Activated naive CD8-positive, alpha-beta T cell (primary cell): ENCODE data around the gene ADAM33.

Source experiments
- H3K27ac Mint-ChIP-seq: one replicate; pipeline ENCODE4 v1.8.0; 2021; ENCODE audit warnings: mixed read lengths
- H3K27me3 Mint-ChIP-seq: one replicate; pipeline ENCODE4 v1.8.0; 2021; ENCODE audit warnings: mixed read lengths
- H3K36me3 Mint-ChIP-seq: one replicate; pipeline ENCODE4 v1.8.0; 2021; ENCODE audit warnings: mixed read lengths
- H3K4me1 Mint-ChIP-seq: one replicate; pipeline ENCODE4 v1.8.0; 2021; ENCODE audit warnings: low read depth, mixed read lengths
- H3K4me3 Mint-ChIP-seq: one replicate; pipeline ENCODE4 v1.8.0; 2021; ENCODE audit warnings: mild to moderate bottlenecking, mixed read lengths
- H3K9me3 Mint-ChIP-seq: one replicate; pipeline ENCODE4 v1.8.0; 2021; ENCODE audit warnings: low read depth, mixed read lengths

Gene ADAM33

GRCh38 chr20:3670511-3670910 lies 11.3 kb downstream of the ADAM33 start:
- no peaks in the 10 kb centered on the region for H3K36me3 Mint-ChIP-seq
- H3K27me3 Mint-ChIP-seq = peaks cover 30% of the 10 kb centered on the region
- H3K27ac Mint-ChIP-seq = no peak overlapping the region
- H3K9me3 Mint-ChIP-seq = no peaks in the 10 kb centered on the region
- no peak overlapping the region for H3K4me3 Mint-ChIP-seq
- peaks cover 20% of the 10 kb centered on the region for H3K4me1 Mint-ChIP-seq

- Mint-ChIP-seq H3K36me3 (no peaks in the 10 kb centered on the region), H3K9me3 (no peaks in the 10 kb centered on the region), H3K4me1 (peaks cover 27% of the 10 kb centered on the region), H3K4me3 (no peak overlapping the region), H3K27ac (no peak overlapping the region), H3K27me3 (peaks cover 24% of the 10 kb centered on the region)
Observed at GRCh38 chr20:3669710-3670367, 12.0 kb downstream of the ADAM33 start.

GRCh38 chr20:3667434-3668037 lies 14.3 kb downstream of the ADAM33 start:
- H3K27me3 Mint-ChIP-seq = peaks cover 17% of the 10 kb centered on the region

GRCh38 chr20:3663858-3664257 lies 18.0 kb downstream of the ADAM33 start:
- Mint-ChIP-seq H3K4me1 (peaks cover 26% of the 10 kb centered on the region), H3K36me3 (no peaks in the 10 kb centered on the region), H3K27me3 (peaks cover 15% of the 10 kb centered on the region), H3K27ac (no peak overlapping the region), H3K9me3 (no peaks in the 10 kb centered on the region), H3K4me3 (no peak overlapping the region)

More at GRCh38 chr20:3667434-3668037, 14.3 kb downstream of the ADAM33 start:
- no peak overlapping the region for H3K4me3 Mint-ChIP-seq
- no peak overlapping the region for H3K27ac Mint-ChIP-seq
- no peaks in the 10 kb centered on the region for H3K9me3 Mint-ChIP-seq
- H3K36me3 Mint-ChIP-seq = no peaks in the 10 kb centered on the region
- H3K4me1 Mint-ChIP-seq = peaks cover 26% of the 10 kb centered on the region

- H3K4me3 Mint-ChIP-seq = no peak within 1 kb of the TSS
- peaks cover 26% of the 10 kb centered on the region for H3K4me1 Mint-ChIP-seq
- peaks cover 17% of the 10 kb centered on the region for H3K27me3 Mint-ChIP-seq
- H3K9me3 Mint-ChIP-seq = no peaks in the 10 kb centered on the region
- no peak within 1 kb of the TSS for H3K27ac Mint-ChIP-seq
- H3K36me3 Mint-ChIP-seq = no peaks in the 10 kb centered on the region
Observed at GRCh38 chr20:3663031-3663701, 18.6 kb downstream of the ADAM33 start, which contains the start of gene GFRA4. Gene GFRA4 (minus strand): TSS chr20:3663399. CDS start chr20:3663399, 0 bp downstream.

- Mint-ChIP-seq H3K27ac (no peak overlapping the region), H3K36me3 (no peaks in the 10 kb centered on the region), H3K4me3 (no peak overlapping the region), H3K4me1 (peaks cover 22% of the 10 kb centered on the region), H3K9me3 (no peaks in the 10 kb centered on the region), H3K27me3 (peaks cover 17% of the 10 kb centered on the region)
Observed at GRCh38 chr20:3661814-3662665, 19.8 kb downstream of the ADAM33 start.

- Mint-ChIP-seq H3K36me3 (no peaks in the 10 kb centered on the region), H3K27me3 (peaks cover 17% of the 10 kb centered on the region), H3K4me3 (no peak overlapping the region), H3K9me3 (no peaks in the 10 kb centered on the region), H3K27ac (no peak overlapping the region), H3K4me1 (peaks cover 17% of the 10 kb centered on the region)
Observed at GRCh38 chr20:3661060-3661813, 20.6 kb downstream of the ADAM33 start.

- no peak overlapping the region for H3K4me3 Mint-ChIP-seq
- H3K36me3 Mint-ChIP-seq = no peaks in the 10 kb centered on the region
- no peaks in the 10 kb centered on the region for H3K9me3 Mint-ChIP-seq
- peaks cover 17% of the 10 kb centered on the region for H3K27me3 Mint-ChIP-seq
- peaks cover 9% of the 10 kb centered on the region for H3K4me1 Mint-ChIP-seq
- H3K27ac Mint-ChIP-seq = no peak overlapping the region
Observed at GRCh38 chr20:3660262-3661059, 21.3 kb downstream of the ADAM33 start.

GRCh38 chr20:3659492-3660261 lies 22.1 kb downstream of the ADAM33 start:
- no peaks in the 10 kb centered on the region for H3K36me3 Mint-ChIP-seq

GRCh38 chr20:3658716-3659491 lies 22.9 kb downstream of the ADAM33 start:
- Mint-ChIP-seq H3K9me3 (peaks cover under 1% of the 10 kb centered on the region), H3K27ac (no peak overlapping the region), H3K36me3 (no peaks in the 10 kb centered on the region), H3K4me3 (no peak overlapping the region), H3K27me3 (peaks cover 17% of the 10 kb centered on the region), H3K4me1 (peaks cover 2% of the 10 kb centered on the region)

More at GRCh38 chr20:3659492-3660261, 22.1 kb downstream of the ADAM33 start:
- Mint-ChIP-seq H3K27ac (no peak overlapping the region), H3K27me3 (peaks cover 17% of the 10 kb centered on the region), H3K4me3 (no peak overlapping the region), H3K9me3 (no peaks in the 10 kb centered on the region), H3K4me1 (peaks cover 2% of the 10 kb centered on the region)

- Mint-ChIP-seq H3K27ac (no peak overlapping the region), H3K9me3 (peaks cover 4% of the 10 kb centered on the region), H3K4me1 (peaks cover 2% of the 10 kb centered on the region), H3K27me3 (peaks cover 17% of the 10 kb centered on the region), H3K36me3 (no peaks in the 10 kb centered on the region), H3K4me3 (no peak overlapping the region)
Observed at GRCh38 chr20:3658019-3658715, 23.6 kb downstream of the ADAM33 start.

GRCh38 chr20:3655131-3655405 lies 26.7 kb downstream of the ADAM33 start:
- Mint-ChIP-seq H3K27ac (no peak overlapping the region), H3K4me3 (no peak overlapping the region), H3K9me3 (peaks cover 4% of the 10 kb centered on the region), H3K4me1 (peaks cover 1% of the 10 kb centered on the region), H3K36me3 (peaks cover 6% of the 10 kb centered on the region), H3K27me3 (peaks cover 5% of the 10 kb centered on the region)
